GM13976 (cell line): ENCODE results near the gene PIGA.

Source experiments
- DNase-seq: peaks from one replicate; pipeline ENCODE4 v3.0.0; 2012; ENCODE audit warnings: low spot score
- in situ Hi-C: fragments of 300-500 bp; cut with MboI; formaldehyde crosslinking; loops from one replicate; pipeline ENCODE4 v1.12.0; 2022; ENCODE audit warnings: low sequenced_read_pairs, mixed read lengths, inconsistent platforms; ENCODE audit not compliant: unreplicated experiment
- TF ChIP-seq, protein P1 (sequence below): IDR thresholded peaks from 2 replicates; pipeline ENCODE4 v1.5.1; 2012; ENCODE audit warnings: borderline replicate concordance, mild to moderate bottlenecking; ENCODE audit not compliant: insufficient read depth; ENCODE audit errors: extremely low read depth, missing control alignments, control extremely low read depth

The PIGA gene

DNA sequence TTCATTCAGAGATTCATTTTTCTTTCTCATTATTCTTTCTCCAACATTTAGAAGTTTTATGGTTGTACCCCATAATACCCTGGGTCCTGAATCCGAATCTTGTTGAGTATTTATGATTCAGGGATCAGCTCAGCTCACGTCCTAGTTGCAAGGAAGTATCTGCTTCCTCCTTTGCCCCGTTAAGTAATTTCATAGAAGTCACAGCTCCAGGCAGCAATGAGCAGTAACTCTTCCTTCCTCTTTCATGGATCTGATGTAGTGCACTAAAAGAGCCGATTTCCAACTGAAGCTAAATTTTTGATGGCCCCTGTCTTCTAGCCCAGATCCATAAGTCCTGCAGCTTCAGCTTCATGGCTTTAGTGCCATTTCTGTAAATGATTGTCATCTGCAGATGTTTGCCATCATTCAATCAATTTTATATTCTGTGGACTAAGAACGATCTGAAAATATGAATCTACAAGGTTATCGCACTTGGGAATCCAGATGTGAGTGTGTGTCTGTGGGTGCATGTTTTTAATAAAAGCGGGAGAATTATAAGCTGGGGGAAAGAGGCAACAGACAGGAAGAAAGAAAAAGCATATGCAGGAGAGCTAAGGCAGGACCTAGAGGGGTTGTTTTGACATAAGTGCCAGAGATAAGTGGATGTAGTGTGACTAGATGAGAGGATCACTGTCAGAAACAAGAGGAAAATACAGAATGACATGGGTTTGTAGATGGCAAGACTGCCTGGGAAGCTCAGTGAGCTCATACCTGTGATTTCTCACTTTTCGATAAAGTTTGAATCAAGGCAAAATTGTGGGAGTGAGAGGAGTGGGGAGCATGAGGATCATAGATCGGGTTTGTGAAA lies 31.4 kb upstream of the PIGA start:
- DNase-seq, result no peak
- in situ Hi-C loops, result no loop called here
- TF ChIP-seq, protein P1, sequence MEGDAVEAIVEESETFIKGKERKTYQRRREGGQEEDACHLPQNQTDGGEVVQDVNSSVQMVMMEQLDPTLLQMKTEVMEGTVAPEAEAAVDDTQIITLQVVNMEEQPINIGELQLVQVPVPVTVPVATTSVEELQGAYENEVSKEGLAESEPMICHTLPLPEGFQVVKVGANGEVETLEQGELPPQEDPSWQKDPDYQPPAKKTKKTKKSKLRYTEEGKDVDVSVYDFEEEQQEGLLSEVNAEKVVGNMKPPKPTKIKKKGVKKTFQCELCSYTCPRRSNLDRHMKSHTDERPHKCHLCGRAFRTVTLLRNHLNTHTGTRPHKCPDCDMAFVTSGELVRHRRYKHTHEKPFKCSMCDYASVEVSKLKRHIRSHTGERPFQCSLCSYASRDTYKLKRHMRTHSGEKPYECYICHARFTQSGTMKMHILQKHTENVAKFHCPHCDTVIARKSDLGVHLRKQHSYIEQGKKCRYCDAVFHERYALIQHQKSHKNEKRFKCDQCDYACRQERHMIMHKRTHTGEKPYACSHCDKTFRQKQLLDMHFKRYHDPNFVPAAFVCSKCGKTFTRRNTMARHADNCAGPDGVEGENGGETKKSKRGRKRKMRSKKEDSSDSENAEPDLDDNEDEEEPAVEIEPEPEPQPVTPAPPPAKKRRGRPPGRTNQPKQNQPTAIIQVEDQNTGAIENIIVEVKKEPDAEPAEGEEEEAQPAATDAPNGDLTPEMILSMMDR, result no peak

DNA sequence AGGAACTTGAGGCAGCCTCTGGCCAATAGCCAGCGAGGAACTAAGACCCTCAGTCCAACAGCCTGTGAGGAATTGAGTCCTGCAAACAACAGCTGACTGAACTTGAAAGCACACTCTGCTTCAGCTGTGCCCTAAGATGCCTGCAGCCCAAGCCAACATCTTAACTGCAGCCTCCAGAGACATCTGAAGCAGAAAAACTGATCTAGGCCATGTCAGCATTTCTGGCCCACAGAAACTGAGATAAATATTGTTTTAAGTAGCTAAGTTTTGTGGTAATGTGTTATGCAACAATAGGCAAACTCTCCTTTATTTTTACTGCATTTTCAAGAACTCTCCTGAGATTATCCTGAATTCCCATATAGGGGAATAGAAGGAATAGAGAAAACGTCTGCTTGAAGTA lies 24.4 kb upstream of the PIGA start:
- no peak for DNase-seq
- in situ Hi-C loops, result no loop called here
- TF ChIP-seq, protein P1, result no peak

DNA sequence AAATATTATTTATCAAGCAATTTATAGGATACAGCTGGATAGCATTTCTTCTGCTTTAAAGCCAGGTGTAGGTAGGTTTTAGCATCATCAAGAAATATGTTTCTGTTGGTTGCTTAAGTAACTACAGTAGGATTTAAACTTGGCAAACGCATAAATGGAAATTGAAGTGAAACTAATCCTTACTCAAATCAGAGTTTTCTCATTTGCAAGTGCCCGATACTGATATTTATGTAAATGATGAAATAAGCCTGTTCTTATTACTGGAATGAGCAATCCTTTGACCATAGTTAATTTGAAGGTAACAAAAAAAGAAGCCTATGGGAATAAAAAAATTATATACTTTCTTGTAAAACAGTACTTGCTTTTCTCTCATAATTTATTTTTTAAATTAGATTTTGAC lies 23.2 kb upstream of the PIGA start:
- TF ChIP-seq, protein P1, result no peak
- DNase-seq, result no peak
- in situ Hi-C loops, result no loop called here

DNA sequence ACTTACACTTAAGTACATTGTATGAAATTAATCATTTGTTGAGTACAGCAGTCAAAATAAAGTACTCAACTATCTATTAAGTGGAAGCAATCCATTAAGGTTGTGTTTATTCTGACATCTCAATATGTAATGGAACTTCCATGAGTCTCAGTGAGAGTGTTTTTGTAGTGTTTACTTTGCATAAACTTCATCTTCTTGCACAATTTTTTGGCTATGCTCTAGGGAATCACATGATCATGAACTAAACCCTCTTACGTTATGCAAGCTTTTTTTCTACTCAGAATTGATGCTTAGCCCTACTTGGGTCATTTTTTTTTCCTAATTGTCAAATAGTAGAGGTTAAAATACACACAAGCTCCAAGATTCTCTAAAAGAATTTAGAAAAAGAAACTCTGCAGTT lies 21.1 kb upstream of the PIGA start:
- DNase-seq, result no peak
- TF ChIP-seq, protein P1, result no peak
- in situ Hi-C loops, result no loop called here

DNA sequence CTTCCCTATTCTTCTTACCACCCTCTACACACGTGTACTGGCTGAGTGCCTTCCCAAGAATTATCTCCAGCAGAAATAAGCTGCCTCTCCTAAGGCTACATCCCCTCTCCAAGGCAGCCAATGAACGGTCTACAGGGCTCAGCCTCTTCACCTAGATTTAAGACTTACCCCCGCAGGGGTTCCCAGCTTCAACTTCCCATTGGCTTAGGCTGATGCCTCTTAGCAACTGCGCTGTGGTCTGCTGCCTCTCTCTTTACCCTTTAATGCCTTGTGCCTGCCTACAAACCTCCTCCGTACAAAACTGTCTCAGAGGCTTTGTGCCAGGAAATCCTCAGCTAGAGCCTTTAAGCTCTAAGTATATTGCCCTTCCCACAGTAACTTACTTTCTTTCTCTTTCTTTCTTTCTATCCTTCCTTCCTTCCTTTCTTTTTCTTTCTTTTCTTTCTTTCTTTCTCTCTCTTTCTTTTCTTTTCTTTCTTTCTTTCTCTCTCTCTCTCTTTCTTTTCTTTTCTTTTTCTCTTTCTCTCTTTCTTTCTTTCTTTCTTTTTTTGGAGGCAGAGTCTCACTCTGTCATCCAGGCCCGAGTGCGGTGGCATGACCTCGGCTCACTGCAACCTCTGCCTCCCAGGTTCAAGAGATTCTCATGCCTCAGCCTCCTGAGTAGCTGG lies 15.1 kb upstream of the PIGA start:
- no peak for DNase-seq
- in situ Hi-C loops, result no loop called here
- TF ChIP-seq, protein P1, result no peak

DNA sequence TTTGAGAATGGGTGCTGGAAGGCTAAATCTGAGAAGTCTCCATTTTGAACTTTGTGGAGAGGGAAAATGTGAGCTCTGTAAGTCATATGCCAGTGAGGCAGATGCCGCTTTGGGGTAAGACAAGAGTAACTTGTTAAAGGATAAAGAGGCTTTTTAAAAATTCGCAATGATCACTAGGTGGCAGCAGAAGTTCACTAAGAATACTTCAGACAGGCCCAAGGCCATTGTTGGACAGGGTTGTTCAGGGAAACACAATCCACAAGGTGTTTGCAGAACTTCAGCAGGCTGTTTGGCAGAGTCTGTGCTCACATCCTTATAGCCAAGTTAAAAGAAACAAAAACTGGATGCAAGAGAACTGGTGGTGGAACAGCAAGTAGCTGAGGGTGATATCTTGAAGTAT lies 13.7 kb upstream of the PIGA start:
- DNase-seq, result peak; percentile 35
- TF ChIP-seq, protein P1, result peak; percentile 40
- in situ Hi-C loops, result loop anchor here (10.0 kb wide), 2 partner anchors 126 to 226 kb away; no protein-coding TSS in a partner anchor
